Adipocyte (in vitro differentiated cells): ENCODE data around the gene SNCA.

Source experiments
- DNase-seq: peaks from one replicate; pipeline ENCODE4 v3.0.0-alpha.2; 2015; ENCODE audit warnings: low read depth
- H3K27me3 ChIP-seq: replicated peaks from 2 replicates; pipeline ENCODE4 v1.7.0; 2013; ENCODE audit warnings: mild to moderate bottlenecking, low read length, moderate library complexity; ENCODE audit not compliant: control insufficient read depth, insufficient read depth
- H3K36me3 ChIP-seq: 2 replicates; pipeline ENCODE4 v1.7.0; 2013; ENCODE audit warnings: low read length, mild to moderate bottlenecking, moderate library complexity; ENCODE audit not compliant: control insufficient read depth, insufficient read depth, severe bottlenecking
- H3K4me1 ChIP-seq: 2 replicates; pipeline ENCODE4 v1.7.0; 2013; ENCODE audit warnings: mild to moderate bottlenecking, low read length, moderate library complexity; ENCODE audit not compliant: control insufficient read depth, insufficient read depth
- H3K4me3 ChIP-seq: 2 replicates; pipeline ENCODE4 v1.7.0; 2013; ENCODE audit warnings: mild to moderate bottlenecking, low read length, moderate library complexity
- H3K9ac ChIP-seq: 2 replicates; pipeline ENCODE4 v1.7.0; 2013; ENCODE audit warnings: mild to moderate bottlenecking, low read length, moderate library complexity
- H3K9me3 ChIP-seq: 2 replicates; pipeline ENCODE4 v1.7.0; 2013; ENCODE audit warnings: mild to moderate bottlenecking, low read length, moderate library complexity; ENCODE audit not compliant: control insufficient read depth

SNCA gene

DNA sequence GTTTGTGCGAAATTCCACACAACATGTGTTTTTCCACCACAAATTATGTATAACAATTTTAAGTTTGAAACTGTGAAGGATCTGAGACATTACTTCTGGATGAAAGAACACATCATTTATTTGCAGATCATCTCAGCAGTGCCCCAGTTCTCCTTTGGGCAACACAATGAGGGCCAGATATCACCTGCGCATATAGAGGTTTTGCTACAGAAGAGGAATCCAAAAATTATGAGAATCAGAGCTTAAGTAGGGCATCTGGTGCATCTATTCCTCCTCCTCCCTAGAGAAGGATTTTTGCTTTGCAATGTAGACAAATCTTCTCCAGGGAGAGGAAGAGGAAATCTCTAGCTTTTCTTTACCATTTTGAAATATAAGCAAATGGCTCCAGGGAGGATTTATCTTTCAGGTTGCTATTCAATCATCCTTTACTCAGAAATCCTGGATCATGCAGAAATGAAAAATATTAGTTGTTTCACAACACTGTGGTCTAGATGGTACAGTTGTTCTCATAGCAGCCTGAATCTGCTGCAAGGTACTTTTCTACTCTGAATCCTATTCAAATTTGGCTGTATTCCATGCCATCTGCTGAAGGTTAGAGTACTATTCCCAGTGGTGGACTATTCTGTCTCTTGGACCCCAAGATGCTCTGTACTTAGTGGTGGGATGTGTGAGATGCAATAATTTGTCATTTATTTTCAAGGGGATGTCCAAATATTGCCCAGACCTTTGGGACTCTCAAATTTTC is 132.1 kb downstream of the SNCA start:
- Histone ChIP-seq H3K9me3 (no peaks in the 10 kb centered on the region), H3K27me3 (no peaks in the 10 kb centered on the region), H3K4me3 (no peak overlapping the region), H3K9ac (no peak overlapping the region), H3K4me1 (no peaks in the 10 kb centered on the region), H3K36me3 (no peaks in the 10 kb centered on the region)
- peak; percentile 47 for DNase-seq

DNA sequence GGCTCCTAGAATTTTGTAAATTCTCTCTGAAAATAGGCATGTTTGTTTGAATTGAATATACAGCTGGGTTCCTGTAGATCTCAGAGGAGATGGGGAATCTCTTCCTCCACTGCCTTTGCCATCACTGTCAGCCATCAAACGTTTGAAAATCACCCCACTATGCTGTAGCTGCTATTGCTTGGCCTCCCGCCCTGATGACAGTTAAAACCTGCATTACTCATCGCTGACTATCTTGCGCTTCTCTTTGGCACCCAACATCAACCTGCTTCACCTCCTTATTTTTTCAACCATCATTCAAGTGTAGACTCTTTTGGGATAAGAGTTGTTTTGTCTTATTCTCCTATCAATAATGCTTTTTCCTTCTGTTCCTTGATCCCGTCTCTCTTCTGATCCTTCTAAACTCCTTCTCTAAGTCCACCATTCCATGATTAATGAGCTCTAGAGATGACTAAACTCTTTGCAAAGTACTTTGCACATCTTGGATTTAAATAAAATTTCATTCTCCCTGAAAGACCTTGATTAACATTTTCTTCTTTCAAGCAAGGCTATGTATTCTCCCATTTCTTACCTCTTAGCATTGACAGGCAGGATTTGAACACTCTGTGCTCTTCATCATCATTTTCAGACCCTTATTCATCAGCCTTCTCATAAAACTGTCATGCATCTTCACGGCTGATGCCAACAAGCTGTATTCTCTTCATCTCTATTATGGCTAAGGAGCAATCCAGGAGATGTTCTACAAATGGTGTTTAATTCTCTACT is 133.0 kb downstream of the SNCA start:
- H3K4me3 ChIP-seq = no peak overlapping the region
- H3K4me1 ChIP-seq = no peaks in the 10 kb centered on the region
- H3K36me3 ChIP-seq = no peaks in the 10 kb centered on the region
- H3K27me3 ChIP-seq = no peaks in the 10 kb centered on the region
- no peaks in the 10 kb centered on the region for H3K9me3 ChIP-seq
- DNase-seq = no peak
- H3K9ac ChIP-seq = no peak overlapping the region

DNA sequence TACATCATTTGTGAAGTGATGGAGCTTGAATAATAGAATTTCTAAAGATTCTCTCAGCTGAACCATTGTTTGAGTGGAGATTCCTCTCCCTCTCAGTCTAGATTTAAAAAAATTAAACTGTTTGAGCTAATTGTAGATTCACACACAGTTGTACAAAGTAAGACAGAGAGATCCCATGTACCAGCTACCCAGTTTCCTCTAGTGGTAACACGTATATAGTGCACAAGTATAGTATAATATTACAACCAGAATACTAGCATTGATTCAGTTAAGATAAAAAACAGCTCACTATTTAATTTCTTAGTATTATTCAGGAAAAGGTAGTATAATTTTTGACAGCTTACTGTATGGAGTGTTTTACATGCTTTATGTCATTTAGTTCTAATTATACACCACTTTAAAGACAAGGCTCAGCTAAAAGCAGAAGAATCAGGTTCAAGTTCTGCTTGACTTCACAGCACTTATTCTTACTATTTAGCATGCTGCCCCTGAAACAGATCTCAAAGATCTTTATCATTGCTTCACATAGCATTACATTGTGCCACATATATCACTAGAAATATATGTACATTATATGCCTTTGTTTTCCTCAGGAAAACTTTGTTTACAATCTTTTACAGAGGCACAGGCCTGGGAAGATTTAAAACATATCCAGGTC is 136.1 kb downstream of the SNCA start:
- no peaks in the 10 kb centered on the region for H3K4me1 ChIP-seq

DNA sequence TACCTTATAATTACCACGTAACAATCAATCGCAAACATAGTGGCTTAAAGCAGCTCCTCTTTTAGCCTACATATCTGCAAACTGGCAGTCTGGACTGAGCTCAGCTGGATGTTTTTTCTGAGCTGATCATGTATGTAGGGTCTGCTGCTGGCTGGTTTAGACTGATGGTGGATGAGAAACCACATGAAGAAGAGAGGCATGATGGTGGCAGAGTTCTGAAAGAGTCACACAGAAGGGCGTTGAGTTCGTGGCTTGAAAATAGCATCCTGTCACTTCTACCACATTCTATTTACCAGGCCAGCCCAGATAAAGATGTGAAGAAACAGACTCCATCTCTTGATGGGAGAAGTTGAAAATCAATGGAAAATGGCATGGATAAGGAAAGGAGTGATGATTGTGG is 151.3 kb downstream of the SNCA start:
- no peaks in the 10 kb centered on the region for H3K36me3 ChIP-seq
- no peak for DNase-seq

More for the DNA sequence above, 136.1 kb downstream of the SNCA start:
- Histone ChIP-seq H3K36me3 (no peaks in the 10 kb centered on the region), H3K27me3 (no peaks in the 10 kb centered on the region), H3K4me3 (no peak overlapping the region), H3K9ac (no peak overlapping the region), H3K9me3 (no peaks in the 10 kb centered on the region)
- DNase-seq = peak; percentile 29

DNA sequence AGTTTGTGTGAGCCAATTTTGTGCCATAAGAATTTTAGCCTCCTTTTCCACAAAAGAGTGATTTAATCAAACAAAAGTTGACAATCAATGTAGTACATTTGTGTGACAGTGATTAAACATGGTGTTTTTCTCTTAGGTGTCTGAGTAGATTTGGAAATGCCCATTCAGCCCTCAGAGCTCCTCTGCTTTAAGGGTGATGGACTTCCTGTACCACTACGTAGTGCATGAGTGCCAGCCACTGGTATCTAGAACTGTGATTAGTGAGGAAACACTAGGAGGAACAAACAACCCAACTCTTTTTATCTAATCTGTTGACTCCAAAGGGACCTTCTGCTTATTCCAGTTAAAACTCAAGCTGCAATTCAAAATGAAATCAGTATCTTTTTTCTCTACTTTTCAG is 151.7 kb downstream of the SNCA start:
- Histone ChIP-seq H3K4me1 (no peaks in the 10 kb centered on the region), H3K4me3 (no peak overlapping the region), H3K9me3 (peaks cover 4% of the 10 kb centered on the region), H3K9ac (no peak overlapping the region), H3K36me3 (no peaks in the 10 kb centered on the region), H3K27me3 (peaks cover 4% of the 10 kb centered on the region)
- no peak for DNase-seq

More for the DNA sequence above, 151.3 kb downstream of the SNCA start:
- Histone ChIP-seq H3K4me3 (no peak overlapping the region), H3K4me1 (no peaks in the 10 kb centered on the region), H3K27me3 (peaks cover 4% of the 10 kb centered on the region), H3K9ac (no peak overlapping the region), H3K9me3 (peaks cover 4% of the 10 kb centered on the region)

DNA sequence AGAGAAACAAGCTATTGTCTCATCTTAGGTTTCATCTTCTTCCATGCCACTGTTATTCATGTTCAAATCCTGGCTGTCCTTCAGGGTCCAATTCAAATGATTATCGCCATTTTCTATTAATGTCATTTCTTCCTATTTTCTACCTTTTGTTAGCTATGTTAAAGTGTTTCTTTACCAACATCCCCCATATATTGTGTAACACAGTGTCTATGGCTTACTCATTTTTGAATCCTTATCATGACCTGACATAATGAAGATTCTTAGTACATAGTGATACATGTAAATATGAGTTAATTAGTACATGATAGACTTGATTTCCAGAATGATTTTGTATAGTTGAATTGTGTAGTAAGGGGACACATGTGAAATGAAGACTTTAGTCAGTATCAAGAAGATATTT is 152.4 kb downstream of the SNCA start:
- H3K9me3 ChIP-seq = peaks cover 4% of the 10 kb centered on the region
- H3K4me3 ChIP-seq = no peak overlapping the region
- peaks cover 4% of the 10 kb centered on the region for H3K27me3 ChIP-seq
- DNase-seq = no peak
- no peaks in the 10 kb centered on the region for H3K4me1 ChIP-seq
- H3K36me3 ChIP-seq = no peaks in the 10 kb centered on the region
- H3K9ac ChIP-seq = no peak overlapping the region

DNA sequence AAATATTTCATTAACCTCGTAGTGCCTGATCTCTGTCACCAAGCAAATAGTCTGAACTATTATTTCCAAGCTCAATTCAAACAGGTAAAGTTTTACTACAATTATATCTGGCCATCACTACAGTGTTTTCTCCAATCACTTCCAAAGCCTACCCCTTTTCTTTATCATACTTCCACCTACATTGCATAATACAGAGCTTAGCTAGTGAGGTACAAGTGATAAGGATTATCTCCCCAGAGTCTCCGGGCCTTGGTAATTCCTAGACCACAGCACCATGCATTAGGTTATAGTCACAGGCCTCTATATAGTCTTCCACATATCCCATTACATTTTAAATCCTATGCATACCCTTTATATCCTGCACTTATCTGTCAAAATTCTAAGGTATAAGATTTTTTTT is 154.2 kb downstream of the SNCA start:
- peaks cover 4% of the 10 kb centered on the region for H3K9me3 ChIP-seq
- DNase-seq = no peak
- H3K4me3 ChIP-seq = no peak overlapping the region

DNA sequence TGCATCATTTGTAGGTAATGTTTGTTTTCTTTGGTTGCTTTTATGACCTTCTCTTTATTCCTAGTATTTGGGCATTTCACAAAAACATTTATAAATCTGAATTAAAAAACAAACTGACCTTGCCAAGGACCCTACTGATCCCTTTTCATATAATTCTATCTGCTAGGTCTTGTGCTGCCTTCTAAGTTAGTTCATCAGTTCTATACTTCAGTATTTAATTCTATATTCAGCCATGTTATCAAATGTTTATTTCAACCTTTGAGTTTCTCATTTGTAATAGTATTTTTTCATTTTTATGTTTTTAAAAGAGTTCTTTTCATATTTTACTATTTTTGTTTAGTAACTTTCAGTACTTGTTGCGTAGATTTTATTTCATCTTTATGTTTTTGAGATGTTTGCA is 155.3 kb downstream of the SNCA start:
- Histone ChIP-seq H3K4me1 (no peaks in the 10 kb centered on the region), H3K4me3 (no peak overlapping the region), H3K27me3 (peaks cover 4% of the 10 kb centered on the region), H3K36me3 (no peaks in the 10 kb centered on the region), H3K9ac (no peak overlapping the region), H3K9me3 (peaks cover 5% of the 10 kb centered on the region)
- no peak for DNase-seq

More for the DNA sequence above, 154.2 kb downstream of the SNCA start:
- Histone ChIP-seq H3K9ac (no peak overlapping the region), H3K36me3 (no peaks in the 10 kb centered on the region), H3K4me1 (no peaks in the 10 kb centered on the region), H3K27me3 (peaks cover 4% of the 10 kb centered on the region)

DNA sequence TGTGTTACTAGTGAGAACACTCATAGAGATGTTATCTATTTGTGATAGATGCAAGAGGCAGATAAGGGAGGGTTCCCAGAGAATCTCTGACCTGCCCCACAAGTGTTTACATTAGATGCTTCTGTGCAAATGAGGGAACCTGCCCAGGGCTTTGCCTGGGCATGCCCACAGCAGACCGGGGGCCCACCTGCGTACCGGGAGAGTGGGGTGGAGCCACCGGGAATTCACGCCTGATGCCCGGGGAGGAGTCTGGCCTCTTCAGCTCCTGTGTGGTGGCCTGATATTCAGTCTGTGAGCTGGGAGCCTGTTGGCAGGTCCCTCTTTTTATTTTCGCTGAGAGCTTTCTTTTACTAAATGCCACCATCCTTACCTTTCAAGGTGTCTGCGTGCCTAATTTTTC is 155.7 kb downstream of the SNCA start:
- H3K4me3 ChIP-seq = no peak overlapping the region
- peaks cover 9% of the 10 kb centered on the region for H3K9me3 ChIP-seq
- DNase-seq = no peak
- no peak overlapping the region for H3K9ac ChIP-seq
- H3K27me3 ChIP-seq = peaks cover 4% of the 10 kb centered on the region
- H3K36me3 ChIP-seq = no peaks in the 10 kb centered on the region
- no peaks in the 10 kb centered on the region for H3K4me1 ChIP-seq

DNA sequence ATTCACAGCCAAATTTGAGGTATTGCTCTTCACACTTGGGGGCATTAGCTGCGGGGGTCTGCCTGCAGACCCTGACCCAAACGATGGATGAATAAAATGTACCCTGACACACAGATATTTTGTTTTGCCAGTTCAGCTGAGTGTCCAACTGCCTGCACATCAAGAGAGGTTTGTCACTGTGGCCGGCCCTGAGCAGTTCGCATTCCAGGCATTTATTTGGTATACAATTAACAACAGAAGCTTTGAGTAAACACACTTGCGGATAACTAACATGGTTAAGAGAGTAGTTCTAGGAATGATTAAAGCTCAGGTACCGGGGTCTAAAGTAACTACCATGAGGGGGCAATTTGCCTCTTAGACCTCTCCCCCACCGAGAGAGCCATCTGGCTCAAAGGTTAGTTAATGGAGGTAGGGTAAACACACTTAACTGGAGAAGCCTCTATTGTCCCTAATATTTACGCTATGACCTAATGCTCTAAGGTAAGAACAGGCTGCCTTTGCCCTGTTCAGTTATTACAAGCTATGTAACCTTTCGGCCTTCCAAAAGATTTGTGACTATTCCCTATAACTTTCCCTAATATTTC is 162.0 kb downstream of the SNCA start:
- H3K4me1 ChIP-seq = no peaks in the 10 kb centered on the region
- H3K36me3 ChIP-seq = no peaks in the 10 kb centered on the region
- H3K9ac ChIP-seq = no peak overlapping the region
- no peaks in the 10 kb centered on the region for H3K27me3 ChIP-seq
- H3K4me3 ChIP-seq = no peak overlapping the region
- H3K9me3 ChIP-seq = peaks cover 5% of the 10 kb centered on the region
- DNase-seq = no peak
